Mononuclear cell (primary cell): Measurements from ENCODE around the gene ALOX5AP. TPM values are rescaled to one million over a fixed set of nuclear protein-coding genes. Genes with fewer than 3 reads are reported as not detected.

ENCODE experiments used
- H3K27me3 ChIP-seq: 2 replicates; pipeline ENCODE4 v1.6.0; 2011; ENCODE audit warnings: low read length, control low read depth; ENCODE audit not compliant: insufficient read depth
- H3K4me1 ChIP-seq: 2 replicates; pipeline ENCODE4 v1.5.1; 2011; ENCODE audit warnings: mild to moderate bottlenecking, low read length, control low read depth; ENCODE audit not compliant: insufficient read depth
- H3K4me3 ChIP-seq: 2 replicates; pipeline ENCODE4 v1.5.1; 2011; ENCODE audit warnings: mild to moderate bottlenecking, low read length, moderate library complexity
- H3K9me3 ChIP-seq: 2 replicates; pipeline ENCODE4 v1.5.1; 2011; ENCODE audit warnings: low read depth, mild to moderate bottlenecking, control low read depth, low read length
- total RNA-seq: library from RNA; depleted of rRNA; stranded (reverse); fragments of >200 nt; gene quantifications from one replicate; pipeline ENCODE4 v1.2.3, GENCODE V29; 2012

The ALOX5AP gene
- total RNA-seq, 1 donor: 48.2 TPM

DNA sequence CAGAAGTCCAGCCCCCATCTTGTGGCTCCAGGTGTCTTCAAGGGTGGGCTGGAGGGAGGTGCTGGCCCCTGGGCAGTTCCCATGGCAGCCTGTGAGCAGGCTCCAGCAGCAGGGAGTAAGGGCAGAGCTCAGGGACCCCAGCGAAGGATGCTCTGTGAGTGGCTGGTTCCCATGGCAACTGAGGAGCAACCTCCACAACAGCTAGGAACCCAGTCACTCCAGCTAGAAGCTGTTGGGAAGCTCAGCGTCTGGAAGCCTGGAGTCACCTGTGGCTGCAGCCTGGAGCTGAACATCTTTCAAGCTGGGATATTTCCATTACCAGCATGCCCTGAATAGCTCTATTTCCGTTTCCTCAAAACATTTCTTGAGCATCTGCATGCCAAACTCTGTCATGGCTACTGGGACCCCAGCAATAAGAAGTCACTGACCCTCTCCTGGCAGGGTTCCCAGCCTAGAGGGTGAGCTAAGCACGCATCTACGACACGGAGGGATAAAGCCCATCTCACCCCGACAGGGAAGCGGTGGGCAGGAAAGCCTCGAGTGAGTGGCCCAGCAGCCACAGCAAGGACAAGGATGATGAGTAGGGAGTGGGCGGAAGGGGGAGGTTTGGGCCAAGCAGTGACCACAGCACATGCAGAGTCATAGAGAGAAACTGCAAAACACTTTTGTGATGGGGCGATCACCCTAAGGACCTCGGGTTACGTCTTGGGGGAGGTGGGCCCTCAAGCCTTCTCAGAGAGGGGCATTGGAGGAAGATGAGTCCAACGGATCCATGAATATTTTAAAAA lies 52.6 kb downstream of the ALOX5AP start:
- Histone ChIP-seq H3K4me1 (peaks cover 8% of the 10 kb centered on the region), H3K4me3 (no peak overlapping the region), H3K9me3 (no peaks in the 10 kb centered on the region), H3K27me3 (no peaks in the 10 kb centered on the region)

DNA sequence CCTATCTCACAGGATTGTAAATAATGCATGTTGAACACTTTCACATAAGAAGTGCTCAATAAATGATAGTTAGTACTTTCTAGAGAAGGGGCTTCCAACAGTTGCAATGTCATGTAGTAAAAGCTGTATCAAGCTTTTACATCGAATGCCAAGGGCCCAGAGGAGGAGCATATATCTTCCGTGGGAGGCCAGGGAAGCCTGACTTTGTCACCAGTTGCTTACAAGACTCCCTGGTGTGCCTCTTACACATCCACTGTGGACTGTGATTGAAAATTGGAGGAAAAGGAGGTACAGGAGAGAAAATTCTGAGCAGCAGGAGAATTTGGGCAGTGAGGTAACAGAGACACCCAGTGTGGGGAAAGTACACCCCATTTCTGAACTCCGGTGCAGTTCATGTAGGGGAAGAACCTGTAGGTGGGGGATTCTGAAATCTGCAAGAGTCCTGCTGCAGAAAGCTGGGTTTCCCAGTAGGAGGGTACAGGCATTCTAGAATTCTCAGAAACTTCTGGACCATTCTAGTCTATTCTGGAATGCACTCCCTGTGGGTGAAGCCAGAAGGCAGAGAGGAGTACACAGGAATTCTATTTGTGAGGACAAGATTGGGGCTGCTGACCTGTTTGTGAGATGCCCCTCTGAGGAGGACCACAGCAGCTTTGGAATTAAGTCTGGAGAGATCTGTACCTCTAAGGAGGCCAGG lies 54.0 kb downstream of the ALOX5AP start:
- Histone ChIP-seq H3K4me3 (no peak overlapping the region), H3K4me1 (peaks cover 8% of the 10 kb centered on the region), H3K9me3 (no peaks in the 10 kb centered on the region), H3K27me3 (no peaks in the 10 kb centered on the region)

DNA sequence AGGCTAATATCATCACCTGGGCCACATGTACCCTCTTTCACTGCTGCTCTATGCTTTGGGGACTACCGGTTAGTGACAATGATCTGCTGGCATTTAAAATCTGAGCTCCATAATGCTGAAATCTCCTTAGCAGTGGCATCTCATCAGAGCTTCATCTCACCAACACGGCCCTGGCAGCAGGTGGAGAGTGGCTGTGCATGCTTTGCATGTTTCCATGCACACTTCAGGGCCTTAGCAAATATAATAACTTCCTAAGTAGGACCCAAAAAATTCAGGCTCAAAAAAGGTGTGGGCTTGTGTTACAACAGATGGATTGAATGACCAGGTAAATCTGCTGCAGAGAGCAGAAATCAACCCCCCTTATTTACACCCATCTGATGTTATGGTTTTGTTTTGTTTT lies 55.2 kb downstream of the ALOX5AP start:
- Histone ChIP-seq H3K4me1 (peaks cover 4% of the 10 kb centered on the region), H3K27me3 (no peaks in the 10 kb centered on the region), H3K9me3 (no peaks in the 10 kb centered on the region), H3K4me3 (no peak overlapping the region)

DNA sequence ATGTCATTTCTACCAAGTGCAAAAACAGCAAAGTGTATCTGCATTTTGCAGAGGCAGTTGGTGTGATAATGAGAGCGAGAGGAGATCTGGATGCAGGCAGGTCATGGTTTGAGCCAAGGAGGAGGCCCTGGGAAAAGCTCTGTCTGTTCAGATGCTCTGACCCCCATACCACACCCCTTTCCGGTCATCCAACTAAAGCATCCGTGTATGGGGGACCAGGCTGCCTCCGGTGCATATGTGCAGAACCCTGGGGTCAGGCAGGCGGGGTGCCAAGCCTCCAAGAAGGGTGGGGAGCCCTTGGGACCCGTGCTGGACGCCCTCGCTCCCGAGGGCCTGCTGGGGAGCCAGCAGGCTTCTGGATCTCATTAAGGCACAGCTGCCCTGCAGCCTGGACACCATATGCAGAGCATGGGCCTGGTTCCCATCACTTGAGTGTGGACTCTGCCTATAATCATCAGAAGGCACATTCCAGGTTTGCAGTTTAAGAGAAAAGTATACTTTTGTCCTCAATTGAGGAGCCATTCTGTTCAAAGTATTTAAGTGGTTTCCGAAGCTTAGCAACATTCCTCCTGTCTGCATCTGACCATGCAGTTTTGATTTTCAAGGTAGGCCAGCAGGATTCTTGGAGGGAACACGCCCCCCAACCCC lies 56.1 kb downstream of the ALOX5AP start:
- Histone ChIP-seq H3K27me3 (no peaks in the 10 kb centered on the region), H3K4me3 (no peak overlapping the region), H3K9me3 (no peaks in the 10 kb centered on the region), H3K4me1 (peaks cover 13% of the 10 kb centered on the region)

DNA sequence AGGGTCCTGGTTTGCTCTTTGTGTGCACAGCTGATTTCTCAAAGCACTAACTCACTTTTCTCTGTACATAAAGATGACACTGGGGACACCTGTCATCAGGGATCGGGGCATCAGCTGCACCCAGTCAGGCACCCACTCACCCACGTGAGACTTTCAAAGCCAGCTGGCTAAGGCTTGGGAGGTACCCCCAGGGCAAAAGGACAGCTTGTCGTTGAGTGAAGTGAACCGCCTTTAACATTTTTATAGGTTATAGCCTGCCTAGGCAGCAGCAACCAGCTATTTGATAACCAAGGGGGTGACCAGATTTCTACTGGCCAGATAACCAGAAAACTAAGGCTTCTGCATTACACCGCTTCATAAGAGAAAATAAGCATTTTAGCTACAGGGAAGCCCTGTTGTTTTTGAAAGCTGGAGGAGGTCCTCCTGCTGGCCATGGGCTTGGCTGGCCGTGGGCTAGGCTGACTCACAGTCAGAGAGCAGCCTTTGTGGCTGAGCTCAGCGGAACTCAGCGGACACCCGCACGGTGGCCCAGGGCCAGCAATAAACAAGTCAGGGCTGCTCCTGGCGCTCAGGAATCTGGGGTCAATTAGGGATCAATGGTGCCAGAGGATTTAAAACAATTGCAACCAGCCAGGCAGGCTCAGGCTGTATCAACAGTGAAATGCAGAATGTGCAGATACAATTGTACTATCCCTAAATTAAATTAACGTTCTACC lies 57.1 kb downstream of the ALOX5AP start:
- H3K4me3 ChIP-seq: no peak overlapping the region
- H3K27me3 ChIP-seq: no peaks in the 10 kb centered on the region
- H3K9me3 ChIP-seq: no peaks in the 10 kb centered on the region
- H3K4me1 ChIP-seq: peaks cover 13% of the 10 kb centered on the region

DNA sequence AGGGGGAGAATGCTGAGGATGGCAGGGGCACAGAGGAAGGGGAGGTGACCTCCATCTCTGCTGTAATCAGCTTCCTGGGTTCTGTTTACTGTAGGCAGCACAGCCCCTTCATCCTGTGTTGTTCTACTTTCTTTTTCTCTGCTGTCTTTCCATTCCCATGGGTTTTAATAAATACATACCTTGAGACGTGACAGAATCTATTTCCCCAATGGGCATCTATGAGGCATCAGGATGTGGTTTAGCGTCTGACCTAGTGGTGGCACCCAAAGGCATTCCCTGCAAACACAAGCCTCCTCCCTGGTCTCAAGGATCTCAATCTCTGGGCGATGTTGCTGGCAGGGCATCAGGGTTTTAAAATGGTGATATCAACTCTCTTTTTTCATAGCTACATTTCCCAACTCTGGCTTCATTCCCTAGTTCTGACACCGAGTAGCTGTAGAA lies 60.8 kb downstream of the ALOX5AP start:
- no peak overlapping the region for H3K4me3 ChIP-seq
- no peaks in the 10 kb centered on the region for H3K27me3 ChIP-seq
- peaks cover 13% of the 10 kb centered on the region for H3K4me1 ChIP-seq
- H3K9me3 ChIP-seq: no peaks in the 10 kb centered on the region

DNA sequence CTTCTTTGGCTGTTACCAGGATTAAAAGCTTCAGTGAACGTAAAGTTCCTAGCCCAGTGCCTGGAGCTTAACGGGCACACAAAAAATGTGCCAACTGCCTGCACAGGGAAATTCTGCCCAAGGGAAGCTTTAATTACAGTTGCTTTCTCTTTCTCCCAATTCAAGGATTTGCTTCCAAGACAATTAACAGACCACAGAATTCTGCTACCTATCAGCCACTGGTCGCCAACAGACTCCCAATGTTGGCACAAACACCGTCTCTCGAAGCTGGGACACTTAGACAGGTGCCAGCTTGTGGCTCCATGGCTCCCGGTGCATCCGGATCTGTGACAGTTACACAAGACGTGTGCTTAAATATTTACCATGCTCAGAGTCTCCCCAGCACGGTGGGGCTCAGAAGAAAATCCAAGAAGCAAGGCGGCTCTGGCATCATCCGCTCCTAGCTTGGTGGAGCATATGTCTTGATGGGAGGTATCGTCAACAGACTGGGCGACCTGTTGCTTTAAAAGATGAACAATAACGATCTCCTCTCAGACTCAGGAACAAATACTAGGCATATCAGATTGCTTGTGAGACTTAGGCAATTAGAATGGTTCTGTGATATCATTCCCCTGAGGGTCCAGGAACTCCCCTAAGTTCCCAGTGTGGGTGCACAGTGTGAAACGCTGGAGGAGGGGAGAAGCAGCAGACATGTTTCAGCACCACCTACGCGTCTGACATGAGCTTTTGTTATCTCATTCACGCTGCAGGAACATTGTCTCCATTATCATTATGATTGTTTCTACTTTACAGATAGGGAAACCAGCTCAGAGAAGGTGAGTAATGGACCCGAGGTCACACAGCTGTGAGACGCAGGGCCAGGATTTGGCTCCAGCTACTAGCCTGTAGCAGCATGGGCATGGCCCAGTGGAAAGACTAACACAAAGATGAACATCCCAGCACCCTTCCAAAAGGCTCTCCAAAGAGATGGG lies 61.6 kb downstream of the ALOX5AP start:
- H3K27me3 ChIP-seq: no peaks in the 10 kb centered on the region
- H3K4me1 ChIP-seq: peaks cover 13% of the 10 kb centered on the region
- no peaks in the 10 kb centered on the region for H3K9me3 ChIP-seq
- no peak overlapping the region for H3K4me3 ChIP-seq

DNA sequence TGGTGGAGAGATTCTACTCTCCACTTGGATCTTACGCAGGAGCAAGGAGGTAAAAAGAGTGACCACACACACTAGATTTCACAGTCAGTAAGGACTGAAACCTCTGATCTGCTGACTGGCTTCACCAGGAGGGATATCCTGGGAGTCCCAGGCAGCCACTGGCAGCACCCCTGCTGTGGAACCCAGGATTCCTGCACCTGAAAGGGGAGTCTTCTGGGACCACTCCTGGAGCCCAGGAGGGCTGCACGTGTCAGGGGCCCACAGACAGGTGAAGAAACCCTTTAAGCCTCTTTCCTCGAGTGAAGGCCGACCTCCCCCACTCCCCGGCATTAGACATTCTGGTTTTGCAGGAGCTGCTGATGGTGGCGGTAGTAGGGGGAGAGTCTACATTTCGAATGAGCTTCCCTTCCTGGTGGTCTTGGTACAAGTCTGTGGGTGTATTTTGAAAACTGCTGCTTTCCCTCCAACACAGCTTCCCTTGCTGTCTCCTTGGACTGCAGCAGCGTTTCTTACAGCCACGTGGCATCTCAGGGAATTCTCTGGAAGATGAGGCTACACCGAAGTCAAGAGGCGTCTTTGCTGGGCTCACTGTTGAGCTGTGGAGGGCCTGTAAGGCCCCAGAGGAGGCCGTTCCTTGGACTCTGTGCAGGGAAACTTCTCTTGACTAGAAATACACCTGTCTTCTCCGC lies 62.6 kb downstream of the ALOX5AP start:
- Histone ChIP-seq H3K9me3 (no peaks in the 10 kb centered on the region), H3K4me3 (no peak overlapping the region), H3K4me1 (peaks cover 19% of the 10 kb centered on the region), H3K27me3 (no peaks in the 10 kb centered on the region)

DNA sequence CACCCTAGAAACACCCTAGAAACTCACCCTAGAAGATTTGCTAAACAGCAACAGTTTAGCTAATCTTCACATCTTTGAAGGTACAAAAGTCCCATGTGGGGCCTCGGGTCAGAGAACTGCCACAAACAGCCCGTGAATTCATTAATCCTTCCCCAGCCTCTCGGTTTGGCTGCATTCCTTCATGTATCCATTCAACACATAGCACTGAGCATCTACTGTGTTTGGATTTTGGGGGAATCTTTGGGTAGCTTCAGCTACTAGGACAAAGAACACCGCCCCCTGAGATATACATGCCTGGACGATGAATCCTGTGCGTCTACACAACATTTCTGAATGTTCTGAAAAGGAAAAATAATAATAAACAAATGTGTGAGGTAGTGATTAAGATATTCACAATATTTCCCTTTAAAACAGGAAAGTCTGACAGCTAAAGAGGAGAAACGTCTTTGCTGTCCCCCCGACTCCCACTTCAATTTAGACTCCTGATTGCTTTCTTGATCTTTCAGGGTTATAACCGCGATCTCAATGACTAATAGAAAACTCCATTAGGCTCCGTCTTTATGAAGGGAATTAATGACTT lies 63.5 kb downstream of the ALOX5AP start:
- peaks cover 22% of the 10 kb centered on the region for H3K4me1 ChIP-seq
- H3K27me3 ChIP-seq: no peaks in the 10 kb centered on the region
- no peak overlapping the region for H3K4me3 ChIP-seq
- H3K9me3 ChIP-seq: no peaks in the 10 kb centered on the region

DNA sequence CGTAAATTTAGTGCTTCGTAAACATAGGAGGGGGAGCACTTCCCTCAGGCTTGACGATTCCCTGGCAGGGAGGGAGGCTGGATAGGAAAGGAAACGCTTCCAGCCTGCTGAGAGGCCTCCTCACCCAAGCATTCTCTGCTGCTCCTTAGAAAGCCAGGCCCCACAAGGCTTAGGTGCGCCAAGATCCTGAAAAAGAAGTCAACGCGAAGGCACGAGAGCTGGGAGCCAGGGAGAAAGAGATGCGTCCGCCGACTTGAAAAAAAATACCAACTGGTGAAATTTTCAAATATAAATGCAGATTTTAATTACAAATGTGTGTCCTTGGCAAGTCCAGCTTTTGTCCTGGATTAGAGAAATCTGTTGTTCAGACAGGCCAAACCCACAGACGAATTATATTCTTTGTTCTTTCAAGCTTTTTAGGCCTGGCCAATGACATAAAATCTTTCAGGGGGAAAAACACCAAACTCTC lies 64.0 kb downstream of the ALOX5AP start:
- Histone ChIP-seq H3K27me3 (no peaks in the 10 kb centered on the region), H3K9me3 (no peaks in the 10 kb centered on the region), H3K4me3 (no peak overlapping the region), H3K4me1 (peaks cover 22% of the 10 kb centered on the region)

DNA sequence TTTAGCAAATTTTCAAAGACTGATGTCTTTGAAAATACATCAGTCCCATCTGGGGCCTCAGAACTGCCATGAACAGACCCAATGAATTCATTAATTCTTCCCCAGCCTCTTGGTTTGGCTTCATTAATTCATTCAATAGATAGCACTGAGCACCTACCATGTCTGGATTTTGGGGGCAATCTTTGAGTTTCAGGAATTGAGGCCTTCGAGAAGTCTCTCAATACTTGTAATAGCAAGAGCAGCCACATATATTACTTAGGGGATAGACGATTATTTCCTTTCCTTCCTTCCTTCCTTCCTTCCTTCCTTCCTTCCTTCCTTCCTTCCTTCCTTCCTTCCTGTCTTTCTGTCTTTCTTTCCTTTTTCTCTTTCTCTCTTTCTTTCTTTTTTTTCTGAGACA lies 64.8 kb downstream of the ALOX5AP start:
- H3K4me3 ChIP-seq: no peak overlapping the region
- no peaks in the 10 kb centered on the region for H3K9me3 ChIP-seq
- peaks cover 22% of the 10 kb centered on the region for H3K4me1 ChIP-seq
- H3K27me3 ChIP-seq: no peaks in the 10 kb centered on the region

DNA sequence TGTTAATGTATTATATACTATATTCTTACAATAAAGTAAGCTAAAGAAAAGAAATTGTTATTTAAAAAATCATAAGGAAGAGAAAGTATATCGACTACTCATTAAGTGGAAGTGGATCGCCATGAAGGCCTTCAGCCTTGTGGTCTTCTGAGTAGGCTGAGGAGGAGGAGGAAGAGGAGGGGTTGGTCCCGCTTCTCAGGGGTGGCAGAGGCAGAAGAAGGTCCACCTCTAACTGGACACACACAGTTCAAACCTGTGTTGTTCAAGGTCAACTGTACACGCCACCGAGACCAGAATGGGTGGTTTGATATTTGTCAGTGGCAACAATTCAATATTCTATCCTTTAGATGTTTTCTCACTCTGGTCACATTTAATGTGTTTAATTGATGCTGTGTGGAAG lies 67.2 kb downstream of the ALOX5AP start:
- Histone ChIP-seq H3K4me3 (no peak overlapping the region), H3K27me3 (no peaks in the 10 kb centered on the region), H3K9me3 (no peaks in the 10 kb centered on the region), H3K4me1 (peaks cover 14% of the 10 kb centered on the region)

DNA sequence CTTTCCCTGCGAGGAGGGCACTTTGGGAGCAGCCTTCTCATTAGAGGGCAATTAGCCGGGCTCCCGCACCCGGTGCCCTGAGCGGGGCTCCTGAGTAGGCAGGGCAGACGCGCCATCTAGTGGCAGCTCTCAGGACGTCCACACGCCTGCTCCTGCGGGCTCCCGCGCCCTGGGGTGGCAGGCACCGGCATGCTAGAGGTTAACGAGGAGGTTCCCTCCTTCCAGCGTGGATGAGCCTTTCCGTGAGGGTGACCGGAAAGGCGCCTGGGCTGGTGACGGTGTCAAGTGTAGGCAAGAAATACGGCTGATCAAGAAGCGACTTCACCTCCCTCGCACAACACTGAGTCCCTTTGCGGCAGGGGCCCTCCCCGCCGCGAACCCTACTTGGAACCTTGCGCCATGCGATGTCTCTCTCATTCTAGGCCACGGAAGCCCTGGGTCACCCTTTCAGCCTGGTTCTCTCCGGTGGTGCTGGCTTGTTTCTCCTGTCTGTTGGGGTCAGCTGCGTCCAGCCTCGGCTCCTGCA lies 67.7 kb downstream of the ALOX5AP start:
- no peaks in the 10 kb centered on the region for H3K27me3 ChIP-seq
- peaks cover 14% of the 10 kb centered on the region for H3K4me1 ChIP-seq
- no peak overlapping the region for H3K4me3 ChIP-seq
- H3K9me3 ChIP-seq: no peaks in the 10 kb centered on the region
